ENCODE results near the gene CD1E.

CD1E gene

GRCh38 chr1:158393476-158393875 is 39.8 kb downstream of the CD1E start:
- TF ChIP-seq POLR2A (IDR thresholded peaks at IDR 0.05; ENCODE audit: low read length) (no peak), GATA1 (IDR thresholded peaks at IDR 0.05; ENCODE audit: low read depth, low read length) (no peak)
- no peak for DNase-seq

- TF ChIP-seq POLR2A (IDR thresholded peaks at IDR 0.05; ENCODE audit: low read length), result no peak
- TF ChIP-seq GATA1 (IDR thresholded peaks at IDR 0.05; ENCODE audit: low read depth, low read length), result no peak
- DNase-seq, result no peak
Observed at GRCh38 chr1:158396646-158397045, 43.0 kb downstream of the CD1E start.

GRCh38 chr1:158398818-158399514 is 45.3 kb downstream of the CD1E start, which contains the start of gene OR10T2:
Gene OR10T2 (minus strand): TSS chr1:158399466. CDS start chr1:158399466, 0 bp downstream.
- DNase-seq, result no peak
- no peak for TF ChIP-seq POLR2A (IDR thresholded peaks at IDR 0.05; ENCODE audit: low read length)
- no peak for TF ChIP-seq GATA1 (IDR thresholded peaks at IDR 0.05; ENCODE audit: low read depth, low read length)

DNA sequence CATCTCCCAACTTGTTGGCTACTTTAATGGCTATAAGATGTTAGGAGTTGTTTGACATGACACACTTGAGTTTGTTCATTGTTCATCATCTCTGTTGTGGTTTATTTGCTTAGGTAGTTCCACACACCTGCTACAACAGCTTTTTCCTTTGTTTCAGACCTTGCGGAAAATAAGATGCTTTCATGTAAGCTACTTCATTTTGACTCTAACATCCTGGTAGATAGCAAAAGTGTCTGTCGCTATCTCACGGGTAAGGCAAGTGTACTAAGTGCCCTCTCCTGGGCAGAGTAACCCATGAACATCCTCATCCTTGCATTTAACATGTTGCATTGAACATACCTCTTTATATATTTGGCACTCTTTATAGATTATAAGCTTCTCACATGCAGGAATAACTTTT is 47.2 kb downstream of the CD1E start:
- no peak for TF ChIP-seq GATA1 (IDR thresholded peaks at IDR 0.05; ENCODE audit: low read depth, low read length)
- TF ChIP-seq POLR2A (IDR thresholded peaks at IDR 0.05; ENCODE audit: low read length), result no peak
- no peak for DNase-seq

GRCh38 chr1:158407092-158407491 is 53.4 kb downstream of the CD1E start:
- no peak for DNase-seq
- TF ChIP-seq POLR2A (IDR thresholded peaks at IDR 0.05; ENCODE audit: low read length) (no peak), GATA1 (IDR thresholded peaks at IDR 0.05; ENCODE audit: low read depth, low read length) (no peak)

Data from erythroblast (primary cell).